ENCODE data around the gene CCL4L2.
"Not testable (repeated sequence)": the region's sequence is repeated elsewhere in the genome, so short reads cannot be mapped to it uniquely, and the experiment has no call there.

The CCL4L2 gene

DNA sequence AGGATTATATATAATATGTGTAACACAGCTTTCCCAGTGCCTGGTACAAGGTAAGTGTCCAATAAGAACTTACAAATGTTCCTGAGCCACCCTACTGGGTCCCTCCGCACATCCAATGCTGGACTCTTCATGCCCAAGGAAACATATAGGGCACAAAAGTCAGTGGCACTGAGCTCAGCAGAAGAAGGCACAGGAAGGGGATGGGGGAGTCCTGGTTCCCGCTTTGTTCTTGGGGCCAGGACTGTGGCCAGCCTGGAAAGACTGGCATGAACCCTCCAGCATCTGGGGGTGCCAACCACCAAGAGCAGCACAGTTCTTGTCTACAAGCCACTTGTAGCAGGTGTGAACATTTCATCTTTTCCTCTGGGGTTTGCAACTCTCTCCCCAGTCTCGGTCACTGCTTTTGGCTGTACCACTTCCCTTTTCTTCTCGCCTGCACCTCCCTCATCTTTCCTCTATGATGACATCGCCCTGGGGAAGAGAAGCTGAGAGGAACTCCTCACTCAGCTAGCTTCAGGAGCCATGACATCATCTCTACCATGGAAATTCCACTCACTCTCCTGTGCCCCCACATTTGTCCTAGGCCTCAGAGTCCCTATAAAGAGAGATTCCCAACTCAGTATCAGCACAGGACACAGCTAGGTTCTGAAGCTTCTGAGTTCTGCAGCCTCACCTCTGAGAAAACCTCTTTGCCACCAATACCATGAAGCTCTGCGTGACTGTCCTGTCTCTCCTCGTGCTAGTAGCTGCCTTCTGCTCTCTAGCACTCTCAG is at the start of gene CCL4L2:
CCL4L2 (plus strand) TSS at position 625 of the 773 bp plus-strand sequence.
- CTCF ChIA-PET: interaction anchor here (0.9 to 1.7 kb wide), 6 partner anchors 15 to 241 kb away, joined by 3 to 7 read pairs (median 4); partner anchors contain the start of genes CCL3L1 and CCL3L3
- POLR2A ChIA-PET; DNase-seq (ENCODE audit: extremely low spot score): not testable (repeated sequence)

DNA sequence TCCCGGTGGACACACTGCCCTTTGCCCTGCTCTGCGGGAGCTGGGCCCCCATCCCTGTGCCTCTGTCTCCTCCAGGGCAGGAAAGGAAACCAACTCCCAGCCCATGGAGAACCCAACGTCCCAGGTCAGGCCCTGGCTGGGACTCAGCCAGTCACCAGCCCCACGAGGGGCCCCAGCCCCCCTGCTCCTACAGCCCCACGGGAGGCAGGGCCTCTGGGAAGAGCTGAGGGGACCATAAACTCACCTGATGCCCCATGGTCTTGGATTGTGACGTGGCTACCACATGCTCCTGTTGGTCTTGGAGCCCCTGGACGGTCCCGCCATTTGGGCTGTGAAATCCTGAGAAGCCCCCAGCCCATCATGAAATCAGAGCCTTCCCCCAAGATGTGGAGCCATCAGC is 42.0 kb upstream of the CCL4L2 start:
- DNase-seq (ENCODE audit: extremely low spot score); CTCF ChIA-PET; POLR2A ChIA-PET: not testable (repeated sequence)

DNA sequence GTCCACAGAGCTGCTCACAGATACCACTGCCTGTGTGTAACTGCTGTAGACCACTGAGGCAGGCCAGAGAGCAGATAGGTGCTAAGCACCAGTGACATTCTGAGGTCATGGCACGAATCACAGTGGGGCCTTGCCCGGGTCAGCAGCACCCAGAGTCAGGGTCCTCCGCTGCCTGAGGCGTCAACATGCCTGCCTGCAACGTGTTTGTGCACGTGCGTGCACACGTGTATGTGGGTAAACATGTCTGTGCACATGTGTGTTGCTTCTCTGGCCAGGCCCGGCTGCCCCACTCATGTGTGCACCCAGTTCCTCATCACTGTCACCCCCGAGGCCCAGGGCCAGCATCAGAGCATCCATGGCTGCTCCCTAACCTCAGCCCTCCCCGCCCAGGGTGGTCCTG is 34.3 kb upstream of the CCL4L2 start, which contains the start of gene TBC1D3B:
TBC1D3B (minus strand) TSS at position 101 of the 400 bp plus-strand sequence. CDS start 1,586 bp downstream, outside the sequence.
- CTCF ChIA-PET: not testable (repeated sequence)

DNA sequence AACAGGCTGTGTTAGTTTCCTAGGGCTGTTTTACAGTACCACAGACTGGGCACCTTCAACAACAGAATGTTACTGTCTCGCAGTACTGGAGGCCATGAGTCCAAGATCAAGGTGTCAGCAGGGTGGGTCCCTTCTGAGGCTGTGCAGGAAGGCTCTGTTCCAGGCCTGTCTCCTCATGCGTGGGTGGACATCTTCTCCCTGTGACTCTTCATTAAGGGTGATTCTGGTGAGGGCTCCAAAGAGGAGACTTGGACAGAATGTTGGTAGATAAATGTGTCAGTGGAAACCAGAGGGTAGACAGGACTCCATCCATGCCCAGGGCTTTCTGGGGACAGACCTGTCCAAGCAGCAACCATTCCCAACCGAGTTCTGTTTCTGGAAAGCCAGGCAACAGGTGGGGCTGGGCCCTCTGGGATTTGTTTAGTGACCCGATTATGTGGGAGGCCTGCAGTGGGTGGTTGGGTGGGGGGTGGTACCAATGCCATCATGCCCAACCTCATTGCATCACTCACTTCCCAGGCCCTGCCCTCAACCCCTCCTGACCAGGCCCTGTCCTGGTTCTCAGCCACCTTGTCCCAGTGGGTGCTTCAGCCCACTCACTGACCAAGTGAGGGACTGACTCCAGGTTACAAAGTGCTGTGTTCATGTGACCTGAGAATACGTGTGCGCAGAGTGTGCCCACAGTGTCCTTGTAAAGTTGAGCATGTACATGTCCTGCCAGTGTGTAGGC is 29.3 kb upstream of the CCL4L2 start:
- DNase-seq (ENCODE audit: extremely low spot score); CTCF ChIA-PET; POLR2A ChIA-PET: not testable (repeated sequence)

More for the DNA sequence above, 34.3 kb upstream of the CCL4L2 start, which contains the start of gene TBC1D3B:
- POLR2A ChIA-PET; DNase-seq (ENCODE audit: extremely low spot score): not testable (repeated sequence)

DNA sequence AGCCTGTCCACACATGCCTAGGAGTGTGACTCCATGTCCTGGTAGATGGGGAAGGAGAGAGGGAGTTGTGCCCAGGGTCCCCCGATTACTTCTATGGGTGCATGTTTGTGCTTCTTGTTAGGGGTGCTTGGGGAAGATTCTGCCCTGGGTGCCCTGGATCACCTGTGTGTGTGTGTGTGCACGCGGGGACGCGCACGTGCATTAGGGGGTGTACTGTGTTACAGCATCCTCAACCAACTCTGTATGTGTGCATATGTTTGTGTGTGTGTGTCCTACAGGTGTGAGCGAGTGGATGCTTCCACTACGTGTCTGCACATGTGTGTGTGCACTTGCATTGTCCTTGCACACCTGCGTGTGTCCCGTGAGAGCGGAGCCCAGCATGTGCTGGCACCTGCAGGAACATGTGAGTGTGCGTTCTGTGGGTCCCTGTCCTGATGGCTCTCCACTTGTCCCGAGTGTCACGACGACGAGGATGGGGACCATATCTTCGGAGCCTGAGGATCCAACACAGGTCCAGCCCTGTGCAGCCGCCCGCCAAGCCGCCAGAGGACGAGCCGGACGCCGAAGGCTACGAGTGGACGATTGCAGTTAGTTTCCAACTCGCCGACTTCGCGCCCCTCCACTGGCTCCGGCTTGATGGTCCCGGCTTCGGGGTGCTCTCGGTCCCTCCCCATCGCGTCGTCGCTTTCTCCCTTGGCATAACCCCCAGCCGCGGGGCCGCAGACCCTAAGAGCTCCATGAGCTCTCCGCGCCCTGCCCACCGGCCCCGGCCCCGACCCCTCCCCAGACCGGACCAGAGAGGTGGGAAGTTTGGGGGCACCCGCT is 28.5 kb upstream of the CCL4L2 start:
- POLR2A ChIA-PET: no interaction called here
- DNase-seq (ENCODE audit: extremely low spot score): no peak
- CTCF ChIA-PET: interaction anchor here (0.8 to 2.2 kb wide), 2 partner anchors 14 to 213 kb away, joined by 3 to 5 read pairs; partner anchors contain the start of genes CCL3L1 and CCL3L3
- TF ChIP-seq, protein P1, sequence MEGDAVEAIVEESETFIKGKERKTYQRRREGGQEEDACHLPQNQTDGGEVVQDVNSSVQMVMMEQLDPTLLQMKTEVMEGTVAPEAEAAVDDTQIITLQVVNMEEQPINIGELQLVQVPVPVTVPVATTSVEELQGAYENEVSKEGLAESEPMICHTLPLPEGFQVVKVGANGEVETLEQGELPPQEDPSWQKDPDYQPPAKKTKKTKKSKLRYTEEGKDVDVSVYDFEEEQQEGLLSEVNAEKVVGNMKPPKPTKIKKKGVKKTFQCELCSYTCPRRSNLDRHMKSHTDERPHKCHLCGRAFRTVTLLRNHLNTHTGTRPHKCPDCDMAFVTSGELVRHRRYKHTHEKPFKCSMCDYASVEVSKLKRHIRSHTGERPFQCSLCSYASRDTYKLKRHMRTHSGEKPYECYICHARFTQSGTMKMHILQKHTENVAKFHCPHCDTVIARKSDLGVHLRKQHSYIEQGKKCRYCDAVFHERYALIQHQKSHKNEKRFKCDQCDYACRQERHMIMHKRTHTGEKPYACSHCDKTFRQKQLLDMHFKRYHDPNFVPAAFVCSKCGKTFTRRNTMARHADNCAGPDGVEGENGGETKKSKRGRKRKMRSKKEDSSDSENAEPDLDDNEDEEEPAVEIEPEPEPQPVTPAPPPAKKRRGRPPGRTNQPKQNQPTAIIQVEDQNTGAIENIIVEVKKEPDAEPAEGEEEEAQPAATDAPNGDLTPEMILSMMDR (IDR thresholded peaks at IDR 0.05; ENCODE audit: control extremely low read depth, extremely low read depth, low read depth, missing control alignments): no peak

DNA sequence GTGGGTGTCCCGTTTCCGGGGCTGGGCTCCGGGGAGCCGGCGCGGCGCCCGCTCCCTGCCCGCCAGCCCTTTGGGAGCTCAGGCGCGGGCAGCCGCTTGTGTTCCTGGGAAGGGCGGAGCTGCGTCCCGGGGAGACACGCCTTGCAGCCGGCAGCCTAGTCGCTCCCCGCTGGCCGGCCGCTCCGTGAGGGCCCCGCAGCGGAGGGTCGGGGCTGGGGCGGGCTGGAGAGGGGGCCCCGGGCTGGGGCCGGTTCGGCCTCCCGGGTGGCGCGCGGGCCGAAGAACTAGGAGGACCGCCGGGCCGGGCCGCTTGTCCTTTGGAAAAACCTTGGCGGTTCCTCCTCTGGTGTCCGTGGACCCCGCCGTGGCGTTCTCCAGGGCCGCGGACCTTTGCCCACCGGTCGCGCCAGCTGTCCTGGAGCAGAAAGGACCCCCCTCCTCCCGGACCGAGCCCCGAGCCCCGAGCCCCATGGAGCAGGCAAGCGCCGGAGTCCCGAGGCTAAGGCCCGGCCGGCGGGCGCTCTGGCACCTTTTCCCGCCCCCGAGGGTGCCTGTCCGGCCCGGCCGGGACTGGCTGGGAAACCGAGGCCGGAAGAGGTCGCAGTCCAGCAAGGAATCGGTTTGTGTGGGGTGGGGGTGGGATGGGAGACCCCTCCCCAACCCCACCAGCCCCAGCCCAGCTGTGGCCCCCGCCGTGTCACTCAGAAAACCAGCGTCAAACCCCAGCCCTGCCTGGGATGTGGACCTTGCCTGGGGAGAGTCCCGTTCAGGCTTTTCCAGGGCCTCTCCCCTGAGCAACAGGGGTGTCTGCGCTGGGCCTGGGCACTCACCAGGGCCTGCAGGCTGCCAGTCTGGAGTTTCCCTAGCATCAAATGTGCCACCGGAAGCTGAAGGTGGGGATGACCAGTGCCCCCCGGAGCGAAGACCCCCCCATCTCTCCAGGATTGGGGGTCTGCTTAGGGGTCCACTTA is 27.6 kb upstream of the CCL4L2 start:
- POLR2A ChIA-PET: no interaction called here

DNA sequence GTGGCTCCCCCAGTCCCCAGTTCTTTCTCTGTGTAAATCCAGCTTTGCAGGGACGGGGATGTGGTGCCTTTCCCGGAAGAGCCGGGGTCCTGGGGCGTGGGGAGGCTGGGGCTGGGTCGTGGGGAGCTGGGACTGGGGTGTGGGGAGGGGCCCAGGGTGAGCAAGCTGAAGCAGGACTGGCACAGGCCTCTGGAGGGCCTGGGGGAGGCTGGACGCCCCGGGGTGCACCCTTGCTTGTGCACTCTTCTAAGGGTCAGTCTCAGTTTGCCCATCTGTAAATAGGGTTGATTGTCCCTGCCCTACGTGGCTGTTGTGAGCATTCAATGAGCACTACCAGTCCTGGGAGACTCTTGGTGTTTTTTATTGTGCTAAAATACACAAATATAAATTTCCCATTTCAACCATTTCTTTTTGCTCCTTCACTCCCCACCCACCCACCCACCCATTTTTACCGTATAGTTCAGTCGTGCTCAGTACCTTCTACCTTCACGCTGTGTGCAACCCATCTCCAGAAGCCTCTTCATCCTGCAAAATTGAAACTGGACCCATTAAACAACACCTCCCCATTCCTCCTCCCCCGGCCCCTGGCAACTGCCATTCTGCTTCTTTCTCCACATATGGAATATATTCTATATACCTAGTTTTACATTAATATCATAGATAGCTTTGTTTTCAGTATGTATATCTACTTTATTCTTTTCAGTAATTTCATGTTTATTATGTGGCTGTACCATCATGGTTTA is 26.7 kb upstream of the CCL4L2 start:
- ChIA-PET CTCF (interaction anchor here (0.8 to 2.2 kb wide), 2 partner anchors 9 to 12 kb away, joined by 3 to 5 read pairs; partner anchors contain the start of genes CCL3L1 and CCL3L3), POLR2A (no interaction called here)
- TF ChIP-seq, protein P1 (IDR thresholded peaks at IDR 0.05; ENCODE audit: control extremely low read depth, extremely low read depth, low read depth, missing control alignments): no peak
- no peak for DNase-seq (ENCODE audit: extremely low spot score)

More for the DNA sequence above, 27.6 kb upstream of the CCL4L2 start:
- peak; percentile 59 for DNase-seq (ENCODE audit: extremely low spot score)
- CTCF ChIA-PET: interaction anchor here (0.8 to 2.2 kb wide), 2 partner anchors 13 to 214 kb away, joined by 3 to 5 read pairs; partner anchors contain the start of genes CCL3L1 and CCL3L3
- TF ChIP-seq, protein P1 (IDR thresholded peaks at IDR 0.05; ENCODE audit: control extremely low read depth, extremely low read depth, low read depth, missing control alignments): peak; percentile 14
